IPS-18a (cell line): Measurements from ENCODE around the gene CHSY1.

Experiments
- H3K27ac ChIP-seq: one replicate; pipeline ENCODE4 v1.5.1; 2013; ENCODE audit warnings: low read length
- H3K27me3 ChIP-seq: one replicate; pipeline ENCODE4 v1.6.1; 2013; ENCODE audit warnings: mild to moderate bottlenecking, low read length; ENCODE audit not compliant: control insufficient read depth, insufficient read depth
- H3K36me3 ChIP-seq: one replicate; pipeline ENCODE4 v1.6.1; 2013; ENCODE audit warnings: low read depth, low read length; ENCODE audit not compliant: control insufficient read depth
- H3K4me1 ChIP-seq: one replicate; pipeline ENCODE4 v1.6.1; 2013; ENCODE audit warnings: low read depth, low read length; ENCODE audit not compliant: control insufficient read depth
- H3K4me3 ChIP-seq: one replicate; pipeline ENCODE4 v1.5.1; 2013; ENCODE audit warnings: low read length
- H3K9ac ChIP-seq: one replicate; pipeline ENCODE4 v1.6.1; 2013; ENCODE audit warnings: mild to moderate bottlenecking, low read length, moderate library complexity
- H3K9me3 ChIP-seq: one replicate; pipeline ENCODE4 v1.6.1; 2013; ENCODE audit warnings: low read depth, low read length; ENCODE audit not compliant: control insufficient read depth

Gene CHSY1

DNA sequence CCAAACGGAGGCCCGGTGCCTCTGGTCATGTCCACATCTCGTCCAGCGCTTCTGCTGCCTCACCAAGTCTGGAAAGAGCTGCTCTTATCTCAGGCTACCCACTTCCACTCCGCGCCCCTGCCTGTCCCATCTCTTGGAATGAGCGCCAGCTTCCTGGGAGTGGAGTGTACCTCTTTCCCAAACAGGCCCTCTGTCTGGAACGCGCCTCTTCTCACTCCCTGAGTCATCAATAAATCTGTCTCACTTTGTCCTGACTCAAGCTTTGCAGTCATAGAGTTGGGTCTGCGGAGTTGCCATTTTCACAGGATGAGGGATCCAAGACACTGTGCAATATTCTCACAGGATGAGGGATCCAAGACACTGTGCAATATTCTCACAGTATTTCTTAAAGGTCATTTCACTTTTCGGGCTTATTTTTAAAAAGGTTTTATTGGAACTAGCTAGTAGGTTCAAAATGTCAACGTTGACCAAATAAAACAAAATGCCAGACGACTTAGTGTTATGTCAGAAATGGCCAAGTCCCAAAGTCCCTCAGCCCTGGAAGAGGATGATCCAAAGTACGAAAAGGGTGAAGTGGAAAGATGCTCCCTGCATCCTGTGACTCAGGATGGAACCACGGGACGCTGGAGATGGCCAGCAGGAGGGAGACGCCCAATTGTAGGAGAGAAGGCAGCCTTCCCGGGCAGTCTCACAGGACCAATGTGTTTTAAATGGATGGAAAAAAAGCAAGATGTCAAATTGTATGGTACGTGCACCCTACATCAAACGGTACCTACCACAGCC is 81.1 kb downstream of the CHSY1 start:
- peaks cover 4% of the 10 kb centered on the region for H3K9me3 ChIP-seq
- no peaks in the 10 kb centered on the region for H3K27me3 ChIP-seq
- H3K4me1 ChIP-seq, result peaks cover 3% of the 10 kb centered on the region
- no peak overlapping the region for H3K4me3 ChIP-seq
- peaks cover 7% of the 10 kb centered on the region for H3K36me3 ChIP-seq
- no peak overlapping the region for H3K27ac ChIP-seq
- H3K9ac ChIP-seq, result no peak overlapping the region

DNA sequence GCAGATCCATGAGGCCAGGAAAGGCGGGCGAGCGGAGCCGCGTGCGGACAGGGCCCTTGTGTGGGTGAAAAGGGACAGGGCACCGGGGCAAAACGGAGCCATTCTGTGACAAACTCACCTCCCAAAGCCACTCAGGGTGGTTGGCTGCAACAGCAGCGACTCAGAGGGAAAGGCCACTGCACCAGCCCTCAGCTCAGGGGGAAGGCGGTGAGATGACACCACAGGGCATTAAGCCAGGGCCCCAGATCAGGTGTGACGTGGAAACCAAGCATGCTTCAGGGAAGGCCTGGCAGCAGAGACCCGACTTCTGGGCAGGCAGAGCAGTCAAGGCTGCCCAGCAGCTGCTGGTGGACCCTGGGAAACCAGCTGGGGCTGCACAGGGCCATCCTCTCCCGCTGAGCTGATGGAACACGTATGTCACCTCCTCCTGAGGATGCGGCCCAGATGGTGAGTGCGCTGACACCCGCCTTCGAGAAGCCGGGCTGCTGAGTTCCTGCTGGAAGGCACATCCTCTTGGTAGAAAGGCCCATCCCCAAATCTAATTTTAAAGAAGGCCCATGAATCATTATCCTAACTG is 82.3 kb downstream of the CHSY1 start:
- H3K9me3 ChIP-seq, result peaks cover 10% of the 10 kb centered on the region
- no peaks in the 10 kb centered on the region for H3K27me3 ChIP-seq
- H3K9ac ChIP-seq, result no peak overlapping the region
- no peak overlapping the region for H3K4me3 ChIP-seq
- peaks cover 3% of the 10 kb centered on the region for H3K4me1 ChIP-seq
- no peak overlapping the region for H3K27ac ChIP-seq
- no peaks in the 10 kb centered on the region for H3K36me3 ChIP-seq

DNA sequence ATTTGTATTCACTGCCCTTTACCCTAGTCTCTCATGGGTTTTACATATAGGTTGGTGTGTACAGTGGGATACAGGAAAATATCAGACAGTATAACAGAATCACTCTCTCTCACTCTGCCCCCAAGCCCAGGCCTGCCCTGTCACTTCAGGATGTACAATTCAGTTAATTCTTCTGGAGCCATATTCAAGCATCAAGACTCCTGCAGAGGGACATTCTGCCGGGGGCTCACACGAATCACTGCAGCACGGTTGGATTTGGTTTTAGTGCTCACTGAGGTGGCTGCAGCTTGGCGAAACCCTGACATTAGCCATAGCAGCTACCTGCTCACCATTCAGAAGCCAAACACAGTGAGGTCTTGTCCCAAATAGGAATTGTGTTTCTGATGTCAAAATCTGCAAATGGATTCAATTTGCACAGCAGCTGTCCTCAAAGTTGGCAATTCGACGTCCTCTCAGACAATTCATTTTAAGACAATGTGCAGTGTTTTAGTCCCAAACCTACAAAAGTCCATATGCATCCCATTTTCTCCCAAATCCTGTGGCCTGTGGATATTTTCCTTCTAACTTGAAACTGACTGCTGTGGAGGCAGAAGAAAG is 82.9 kb downstream of the CHSY1 start:
- Histone ChIP-seq H3K4me3 (no peak overlapping the region), H3K27me3 (no peaks in the 10 kb centered on the region), H3K9me3 (peaks cover 10% of the 10 kb centered on the region), H3K36me3 (no peaks in the 10 kb centered on the region), H3K9ac (no peak overlapping the region), H3K27ac (no peak overlapping the region), H3K4me1 (peaks cover 3% of the 10 kb centered on the region)

DNA sequence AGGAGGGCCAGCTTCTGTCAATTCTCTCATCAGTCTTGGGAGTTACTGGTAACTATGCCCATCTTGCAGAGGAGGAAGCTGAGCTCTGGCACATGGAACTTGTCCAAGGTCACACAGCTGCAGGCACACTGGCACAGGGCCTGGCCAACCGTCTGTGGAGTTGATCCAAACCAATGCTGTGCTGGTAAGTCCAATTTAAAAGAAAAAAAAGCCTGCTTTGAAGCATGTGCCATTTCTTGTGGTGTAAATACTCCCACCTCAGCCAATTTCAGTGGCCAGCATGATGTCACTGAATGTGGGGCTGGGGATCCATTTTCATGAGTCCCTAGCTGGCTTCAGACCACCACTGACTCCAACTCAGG is 83.4 kb downstream of the CHSY1 start:
- Histone ChIP-seq H3K27ac (no peak overlapping the region), H3K4me3 (no peak overlapping the region), H3K4me1 (peaks cover 3% of the 10 kb centered on the region), H3K9ac (no peak overlapping the region), H3K36me3 (no peaks in the 10 kb centered on the region), H3K27me3 (no peaks in the 10 kb centered on the region), H3K9me3 (peaks cover 10% of the 10 kb centered on the region)

GRCh38 chr15:101167753-101168462 is 83.9 kb downstream of the CHSY1 start:
- Histone ChIP-seq H3K4me1 (peaks cover 3% of the 10 kb centered on the region), H3K36me3 (no peaks in the 10 kb centered on the region), H3K9me3 (peaks cover 10% of the 10 kb centered on the region), H3K9ac (no peak overlapping the region), H3K27me3 (no peaks in the 10 kb centered on the region), H3K27ac (no peak overlapping the region), H3K4me3 (no peak overlapping the region)

DNA sequence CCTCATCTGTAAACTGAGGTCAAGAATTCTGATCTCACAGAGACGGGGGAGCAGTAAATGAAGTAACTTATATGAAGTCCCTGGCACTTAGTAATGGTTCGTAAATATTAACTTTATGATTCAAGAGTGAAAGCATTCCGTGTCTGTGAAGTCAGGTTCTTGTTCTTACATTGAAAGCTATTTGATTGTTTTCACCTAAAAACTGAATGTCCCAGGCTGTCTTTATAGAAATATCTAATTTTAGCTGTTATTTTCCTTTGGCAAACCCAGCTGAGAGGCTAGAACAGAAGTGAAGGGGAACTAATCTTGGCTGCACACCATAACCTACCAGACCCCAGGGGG is 84.5 kb downstream of the CHSY1 start:
- Histone ChIP-seq H3K27me3 (no peaks in the 10 kb centered on the region), H3K9ac (no peak overlapping the region), H3K36me3 (no peaks in the 10 kb centered on the region), H3K4me3 (no peak overlapping the region), H3K9me3 (peaks cover 10% of the 10 kb centered on the region), H3K27ac (no peak overlapping the region), H3K4me1 (peaks cover under 1% of the 10 kb centered on the region)

DNA sequence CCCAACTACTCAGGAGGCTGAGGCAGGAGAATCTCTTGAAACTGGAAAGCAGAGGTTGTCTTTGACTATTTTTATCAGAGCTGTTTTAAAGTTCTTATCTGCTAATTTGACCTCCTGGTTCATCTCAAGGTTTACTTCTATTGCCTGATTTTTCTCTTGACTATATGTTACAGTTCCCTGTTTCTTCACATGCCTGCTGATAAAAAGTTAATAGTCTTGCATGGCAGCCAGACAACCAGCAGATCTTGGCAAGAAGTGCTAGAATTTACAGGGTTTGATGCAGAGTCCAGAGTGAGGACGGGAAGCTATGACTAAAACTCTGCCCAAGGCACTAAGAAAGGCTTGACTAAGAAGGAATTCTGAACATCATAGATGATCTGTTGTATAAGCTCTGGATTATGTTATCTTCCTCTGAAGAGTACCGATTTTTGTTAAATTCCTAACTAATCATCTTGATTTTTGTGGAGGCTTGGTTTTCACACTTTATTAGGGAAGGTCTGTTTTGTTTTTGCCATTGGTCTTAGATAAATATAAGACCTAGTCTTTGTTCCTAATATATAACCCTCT is 85.9 kb downstream of the CHSY1 start:
- Histone ChIP-seq H3K36me3 (no peaks in the 10 kb centered on the region), H3K4me1 (no peaks in the 10 kb centered on the region), H3K4me3 (no peak overlapping the region), H3K27me3 (no peaks in the 10 kb centered on the region), H3K9ac (no peak overlapping the region), H3K27ac (no peak overlapping the region), H3K9me3 (peaks cover 10% of the 10 kb centered on the region)

DNA sequence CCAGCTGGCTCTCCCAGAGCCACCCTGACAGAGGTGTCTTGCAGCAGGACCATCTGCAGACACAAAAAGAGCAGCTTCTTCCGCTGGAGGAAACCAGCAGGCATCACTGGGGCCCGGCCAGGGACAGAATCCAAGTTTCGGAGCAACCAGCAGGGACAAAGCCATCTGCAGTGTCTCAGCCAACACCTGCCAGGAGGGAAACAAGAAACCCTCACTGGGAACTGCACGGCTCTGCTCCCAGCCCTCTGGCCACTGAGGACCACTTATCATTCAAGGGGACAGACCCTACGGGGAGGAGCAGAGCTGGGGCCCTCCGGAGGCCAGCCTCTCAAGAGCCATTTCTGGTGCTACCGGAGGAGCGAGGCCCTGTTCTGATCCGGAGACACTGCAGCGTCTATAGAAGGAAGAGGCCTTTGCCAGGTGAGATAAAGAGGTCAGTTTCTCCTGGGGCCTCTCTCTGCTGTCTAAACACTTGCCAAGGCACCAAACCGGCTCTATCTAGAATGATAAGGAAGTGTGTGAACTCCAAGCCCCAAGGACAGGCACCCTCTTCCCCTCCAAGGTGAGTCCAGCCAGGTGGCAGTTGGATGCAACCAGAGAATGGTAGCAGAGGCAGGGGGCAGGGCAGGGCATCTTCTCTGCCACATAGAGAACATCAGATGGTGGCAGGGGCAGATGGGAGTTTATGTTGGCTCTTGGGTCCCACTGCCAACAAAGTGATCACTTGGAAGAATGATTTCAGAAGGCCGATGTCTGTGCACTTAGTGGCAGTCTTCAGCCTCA is 89.0 kb downstream of the CHSY1 start:
- peaks cover 10% of the 10 kb centered on the region for H3K9me3 ChIP-seq
- no peaks in the 10 kb centered on the region for H3K36me3 ChIP-seq
- H3K9ac ChIP-seq, result no peak overlapping the region
- H3K4me1 ChIP-seq, result no peaks in the 10 kb centered on the region
- H3K4me3 ChIP-seq, result no peak overlapping the region
- H3K27me3 ChIP-seq, result no peaks in the 10 kb centered on the region
- H3K27ac ChIP-seq, result no peak overlapping the region

DNA sequence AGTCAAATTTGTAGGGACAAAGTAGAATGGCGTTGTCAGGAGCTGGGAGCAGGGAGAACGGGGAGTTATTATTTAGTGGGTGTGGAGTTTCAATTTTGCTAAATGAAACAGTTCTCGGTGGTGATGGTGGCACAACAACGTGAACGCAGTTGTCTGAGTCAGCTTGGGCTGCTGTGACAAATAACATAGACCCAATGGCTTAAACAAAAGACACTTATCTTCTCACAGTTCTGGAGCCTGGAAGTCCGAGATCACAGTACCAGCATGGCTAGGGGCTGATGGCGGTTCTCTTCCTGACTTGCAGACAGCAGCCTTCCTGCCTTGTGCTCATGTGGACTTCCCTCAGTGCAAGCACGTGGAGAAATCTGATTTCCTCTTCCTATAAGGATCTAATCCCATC is 90.2 kb downstream of the CHSY1 start:
- H3K9ac ChIP-seq, result no peak overlapping the region
- no peak overlapping the region for H3K27ac ChIP-seq

DNA sequence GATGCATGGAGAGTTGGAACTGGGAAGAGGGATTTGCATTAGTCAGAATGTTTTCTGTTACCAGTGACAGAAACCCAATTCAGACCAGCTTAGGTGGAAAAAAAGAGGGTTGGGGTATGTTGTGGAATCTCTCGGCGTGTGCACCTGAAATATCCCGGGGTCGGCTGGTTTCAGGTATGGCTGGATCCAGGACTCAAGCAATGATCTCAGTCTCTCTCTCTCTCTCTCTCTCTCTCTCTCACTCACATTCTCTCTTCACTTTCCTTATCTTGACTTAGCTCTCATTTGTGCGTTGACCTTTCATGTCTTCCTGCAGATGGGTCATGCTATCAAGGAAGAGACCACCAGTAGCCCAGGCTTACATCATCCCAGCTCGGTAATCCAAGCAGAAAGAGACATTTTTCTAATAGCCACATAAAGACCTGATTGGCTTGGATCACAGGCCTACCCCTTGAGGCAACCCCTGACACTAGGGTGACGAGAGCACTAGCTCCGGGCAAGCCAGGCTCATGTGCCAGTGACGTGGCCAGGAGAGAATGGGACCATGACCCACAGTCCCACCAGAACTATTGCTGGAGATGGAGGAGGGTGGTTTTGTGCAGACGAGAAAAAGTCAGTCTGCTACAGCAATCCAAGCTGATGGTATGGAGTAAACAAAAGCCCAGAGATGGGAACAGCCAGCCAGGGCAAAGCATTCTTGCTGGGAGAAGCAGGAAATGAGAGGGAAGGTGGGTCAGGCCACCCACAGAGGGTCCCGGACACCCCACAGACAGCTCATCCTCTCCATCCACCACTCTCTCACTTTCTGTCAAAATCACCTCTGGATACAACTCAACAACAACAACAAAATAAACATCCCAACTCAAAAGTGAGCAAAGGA is 91.7 kb downstream of the CHSY1 start:
- Histone ChIP-seq H3K36me3 (no peaks in the 10 kb centered on the region), H3K9ac (no peak overlapping the region), H3K4me1 (no peaks in the 10 kb centered on the region), H3K27ac (no peak overlapping the region), H3K9me3 (peaks cover under 1% of the 10 kb centered on the region), H3K27me3 (no peaks in the 10 kb centered on the region), H3K4me3 (no peak overlapping the region)

More for the DNA sequence above, 90.2 kb downstream of the CHSY1 start:
- Histone ChIP-seq H3K4me1 (no peaks in the 10 kb centered on the region), H3K4me3 (no peak overlapping the region), H3K36me3 (no peaks in the 10 kb centered on the region), H3K27me3 (no peaks in the 10 kb centered on the region), H3K9me3 (peaks cover 10% of the 10 kb centered on the region)
